ENCODE measurements around the gene TCF7.
A peak's percentile ranks its signal among the peaks of the same experiment; 100 is the strongest.

TCF7 gene

GRCh38 chr5:134113902-134114875, at the start of gene TCF7:
Gene TCF7, plus strand, starts transcription at chr5:134114681. Its CDS starts 226 bp downstream, at chr5:134114907.
- peak; percentile 93 for DNase-seq (ENCODE audit: low spot score)

- DNase-seq (ENCODE audit: low spot score): no peak
These were observed 44.9 kb upstream of the TCF7 start for GRCh38 chr5:134069553-134069952.

GRCh38 chr5:134070725-134071613, 43.5 kb upstream of the TCF7 start:
- DNase-seq (ENCODE audit: low spot score): no peak

GRCh38 chr5:134071614-134072207, 42.8 kb upstream of the TCF7 start:
- no peak for DNase-seq (ENCODE audit: low spot score)

GRCh38 chr5:134072471-134073210, 41.8 kb upstream of the TCF7 start:
- DNase-seq (ENCODE audit: low spot score): no peak

- peak; percentile 57 for DNase-seq (ENCODE audit: low spot score)
These were observed 41.1 kb upstream of the TCF7 start for GRCh38 chr5:134073404-134073803.

- no peak for DNase-seq (ENCODE audit: low spot score)
These were observed 39.4 kb upstream of the TCF7 start for GRCh38 chr5:134075102-134075501.

- no peak for DNase-seq (ENCODE audit: low spot score)
These were observed 36.4 kb upstream of the TCF7 start for GRCh38 chr5:134077926-134078580.

GRCh38 chr5:134079748-134080581, 34.5 kb upstream of the TCF7 start:
- no peak for DNase-seq (ENCODE audit: low spot score)

- no peak for DNase-seq (ENCODE audit: low spot score)
These were observed 32.1 kb upstream of the TCF7 start for GRCh38 chr5:134082264-134082992.

- no peak for DNase-seq (ENCODE audit: low spot score)
These were observed 31.0 kb upstream of the TCF7 start for GRCh38 chr5:134083517-134083916.

- DNase-seq (ENCODE audit: low spot score): no peak
These were observed 30.4 kb upstream of the TCF7 start for GRCh38 chr5:134084022-134084565.

GRCh38 chr5:134084570-134084969, 29.9 kb upstream of the TCF7 start:
- no peak for DNase-seq (ENCODE audit: low spot score)

GRCh38 chr5:134085411-134085810, 29.1 kb upstream of the TCF7 start:
- DNase-seq (ENCODE audit: low spot score): no peak

- no peak for DNase-seq (ENCODE audit: low spot score)
These were observed 28.1 kb upstream of the TCF7 start for GRCh38 chr5:134086225-134086942.

GRCh38 chr5:134086943-134087305, 27.6 kb upstream of the TCF7 start:
- no peak for DNase-seq (ENCODE audit: low spot score)

GRCh38 chr5:134088291-134088690, 26.2 kb upstream of the TCF7 start:
- peak; percentile 43 for DNase-seq (ENCODE audit: low spot score)

GRCh38 chr5:134088994-134089560, 25.4 kb upstream of the TCF7 start:
- DNase-seq (ENCODE audit: low spot score): no peak
